Right kidney (tissue), 1 donor: Measurements from ENCODE around the gene TMEM181.
"Not testable (repeated sequence)": the region's sequence is repeated elsewhere in the genome, so short reads cannot be mapped to it uniquely, and the experiment has no call there.

ENCODE experiments used
- DNase-seq: peaks from one replicate; pipeline ENCODE4 v3.0.0-alpha.2; 2016

TMEM181 gene

GRCh38 chr6:158622545-158623190, 62.8 kb downstream of the TMEM181 start:
- DNase-seq, result no peak

GRCh38 chr6:158624684-158625682, 65.1 kb downstream of the TMEM181 start:
- no peak for DNase-seq

GRCh38 chr6:158625881-158626305, 66.0 kb downstream of the TMEM181 start:
- DNase-seq, result no peak

- DNase-seq, result no peak
Measured at GRCh38 chr6:158626360-158627167, 66.7 kb downstream of the TMEM181 start.

- DNase-seq, result no peak
Measured at GRCh38 chr6:158627168-158627939, 67.5 kb downstream of the TMEM181 start.

DNA sequence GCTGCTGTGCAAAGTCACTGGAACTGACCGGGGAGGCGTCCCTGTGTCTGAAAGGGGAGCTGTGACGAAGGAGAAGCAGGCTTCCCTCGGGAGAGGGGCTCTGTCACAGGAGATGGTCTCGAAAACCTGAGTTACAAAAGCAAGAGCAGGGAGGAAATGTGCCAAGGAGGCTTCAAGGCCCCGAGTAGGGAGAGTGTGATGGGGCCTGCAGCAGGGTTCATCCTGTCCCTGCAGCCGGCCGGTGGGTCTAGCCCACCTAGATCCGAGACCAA, 68.0 kb downstream of the TMEM181 start:
- no peak for DNase-seq

DNA sequence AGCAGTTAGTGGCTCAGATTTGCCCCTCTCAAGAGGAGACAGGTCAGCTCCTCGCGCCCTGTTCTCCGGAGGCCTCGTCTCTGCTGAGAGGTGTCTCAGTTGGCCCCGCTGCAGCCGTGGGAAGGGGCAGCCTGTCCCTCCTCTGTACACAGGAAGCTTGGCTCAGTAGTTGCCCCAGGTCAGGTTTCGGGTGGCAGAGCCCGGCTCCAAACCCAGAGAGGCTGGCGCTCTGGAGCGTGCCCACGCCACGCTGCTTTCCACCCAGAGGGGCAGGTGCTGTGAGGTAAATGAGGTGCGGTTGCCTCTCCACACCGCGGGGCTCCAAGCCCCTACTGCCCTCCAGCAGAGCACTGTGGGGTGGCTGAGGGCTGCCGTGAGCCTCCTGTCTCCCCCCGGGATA, 68.7 kb downstream of the TMEM181 start:
- no peak for DNase-seq

DNA sequence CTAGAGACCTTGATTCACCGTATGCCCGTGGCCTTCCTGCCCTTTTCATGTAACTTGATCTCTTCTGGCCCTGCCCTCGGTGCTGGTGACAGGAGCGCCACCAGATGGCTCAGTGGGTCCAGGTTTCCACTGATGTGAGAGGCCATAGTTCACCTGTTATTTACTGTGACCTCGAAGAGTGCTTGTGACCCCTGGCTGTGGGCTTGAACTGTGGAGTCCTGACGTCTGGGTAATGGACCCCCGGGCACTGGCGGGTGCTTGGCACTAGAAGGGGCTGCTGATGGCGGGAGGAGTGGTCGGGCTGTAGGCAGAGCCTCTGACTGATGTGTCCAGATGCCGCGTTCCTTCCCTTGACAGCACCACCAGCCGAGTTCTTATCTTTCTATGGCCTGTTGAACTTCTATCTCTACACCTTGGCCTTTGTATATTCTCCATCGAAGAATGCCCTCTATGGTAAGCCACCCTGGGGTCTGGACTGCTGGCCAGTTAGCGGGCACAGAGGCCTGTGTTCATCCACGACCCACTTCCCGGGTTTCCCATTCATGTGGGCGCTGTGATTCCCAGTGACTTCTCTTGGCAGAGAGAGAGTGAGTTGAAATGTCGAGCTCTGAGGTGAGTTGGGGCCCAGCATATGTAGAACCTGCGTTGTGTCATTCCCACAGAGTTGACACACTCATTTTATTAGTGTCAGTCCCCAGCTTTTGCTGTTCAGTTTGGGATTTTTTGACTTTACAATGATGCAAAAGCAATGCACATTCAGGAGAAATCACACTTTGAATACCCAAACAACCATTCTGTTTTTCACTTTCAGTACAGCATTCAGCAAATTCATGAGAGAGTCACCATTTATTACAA, 69.7 kb downstream of the TMEM181 start:
- DNase-seq, result no peak

- no peak for DNase-seq
Measured at GRCh38 chr6:158630938-158631616, 71.2 kb downstream of the TMEM181 start.

GRCh38 chr6:158631678-158632537, 72.0 kb downstream of the TMEM181 start:
- DNase-seq, result no peak

DNA sequence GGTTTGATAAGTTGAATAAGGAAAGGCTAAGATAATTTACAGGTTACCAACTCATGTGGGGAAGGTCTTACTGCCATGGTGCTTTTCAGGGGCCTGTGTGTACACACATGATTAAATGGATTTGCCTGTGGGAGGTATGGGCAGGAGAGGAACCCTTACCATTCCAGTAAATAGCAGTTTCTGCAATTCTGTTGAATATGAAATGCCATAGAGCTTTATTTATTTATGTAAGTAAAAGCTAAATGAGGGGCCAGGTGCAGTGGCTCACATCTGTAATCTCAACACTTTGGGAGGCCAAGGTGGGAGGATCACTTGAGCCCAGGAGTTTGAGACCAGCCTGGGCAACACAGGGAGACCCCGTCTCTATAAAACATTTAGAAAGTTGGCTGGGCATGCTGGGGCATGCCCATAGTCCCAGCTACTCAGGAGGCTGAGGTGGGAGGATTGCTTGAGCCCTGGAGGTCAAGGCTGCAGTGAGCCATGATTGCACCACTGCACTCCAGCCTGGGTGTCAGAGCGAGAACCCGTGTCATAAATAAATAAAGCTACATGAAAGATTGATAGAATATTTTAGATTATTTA, 72.7 kb downstream of the TMEM181 start:
- DNase-seq, result not testable (repeated sequence)

GRCh38 chr6:158633127-158633526, 73.2 kb downstream of the TMEM181 start:
- no peak for DNase-seq

GRCh38 chr6:158634695-158635426, 75.0 kb downstream of the TMEM181 start:
- DNase-seq, result no peak

DNA sequence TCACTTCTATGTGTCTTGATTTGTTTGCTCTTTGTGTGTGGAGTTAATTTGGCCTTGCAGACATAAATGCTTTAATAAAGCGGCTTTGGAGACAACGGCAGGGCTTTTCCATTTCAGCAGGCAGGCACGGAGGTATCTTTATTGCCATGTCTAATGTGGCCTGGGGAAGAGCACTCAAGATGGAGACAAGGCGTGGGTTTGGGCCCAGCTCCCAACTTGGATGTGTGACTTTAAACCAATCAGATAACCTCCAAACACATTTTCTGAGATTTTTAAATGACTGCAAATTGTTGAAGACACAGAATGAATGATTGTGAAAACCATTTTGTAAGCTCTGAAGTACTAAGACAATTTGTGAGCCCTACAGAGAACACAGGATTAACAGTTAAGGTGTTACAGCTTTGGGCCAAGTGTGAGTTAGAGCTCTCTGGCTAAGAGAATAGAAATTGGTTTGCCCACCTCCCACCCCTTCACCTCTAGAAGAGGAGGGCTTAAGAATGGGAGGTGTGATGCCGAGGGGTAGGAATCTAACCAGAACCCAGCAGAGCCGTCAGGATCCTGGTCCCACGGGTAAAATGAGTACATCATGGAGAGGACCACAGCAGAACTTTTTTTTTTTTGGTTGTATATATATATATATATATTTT, 75.7 kb downstream of the TMEM181 start:
- no peak for DNase-seq

DNA sequence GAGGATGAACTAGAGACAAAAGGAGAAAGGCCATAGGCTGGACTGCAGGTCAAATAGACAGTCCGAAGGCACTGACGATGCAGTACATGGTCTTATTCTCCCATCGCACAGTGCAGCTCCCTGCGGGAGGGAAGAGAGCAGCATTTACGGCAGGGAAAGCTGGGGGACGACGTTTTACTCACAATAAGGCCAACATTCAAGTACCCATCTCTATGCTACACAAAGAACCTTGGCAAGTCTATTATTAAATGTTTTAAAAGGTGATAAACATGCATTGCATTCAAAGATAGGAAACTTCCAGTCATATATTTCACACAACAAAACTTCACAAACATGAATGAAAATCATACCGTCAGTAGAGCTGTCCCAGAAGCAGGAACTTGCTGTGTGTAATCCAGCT, 76.9 kb downstream of the TMEM181 start:
- no peak for DNase-seq

DNA sequence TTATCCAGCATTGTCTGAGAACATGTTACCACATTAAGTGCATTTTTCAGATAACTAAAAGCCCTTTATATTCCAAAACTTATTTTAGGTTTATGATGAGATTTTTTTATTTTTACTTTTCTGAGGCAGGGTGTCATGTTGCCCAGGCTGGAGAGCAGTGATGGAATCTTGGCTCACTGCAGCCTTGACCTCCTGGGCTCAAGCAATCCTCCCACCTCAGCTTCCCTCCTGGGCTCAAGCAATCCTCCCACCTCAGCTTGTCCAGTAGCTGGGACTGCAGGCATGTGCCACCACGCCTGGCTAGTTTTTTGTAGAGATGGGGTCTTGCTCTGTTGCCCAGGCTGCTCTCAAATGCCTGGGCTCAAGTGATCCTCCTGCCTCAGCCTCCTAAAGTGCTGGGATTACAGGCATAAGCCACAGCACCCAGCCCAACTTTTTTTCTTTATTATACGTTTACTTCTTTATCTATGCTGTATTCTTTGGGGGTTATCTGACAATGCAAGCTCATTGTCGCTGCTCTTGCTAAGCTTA, 78.5 kb downstream of the TMEM181 start:
- DNase-seq, result no peak

DNA sequence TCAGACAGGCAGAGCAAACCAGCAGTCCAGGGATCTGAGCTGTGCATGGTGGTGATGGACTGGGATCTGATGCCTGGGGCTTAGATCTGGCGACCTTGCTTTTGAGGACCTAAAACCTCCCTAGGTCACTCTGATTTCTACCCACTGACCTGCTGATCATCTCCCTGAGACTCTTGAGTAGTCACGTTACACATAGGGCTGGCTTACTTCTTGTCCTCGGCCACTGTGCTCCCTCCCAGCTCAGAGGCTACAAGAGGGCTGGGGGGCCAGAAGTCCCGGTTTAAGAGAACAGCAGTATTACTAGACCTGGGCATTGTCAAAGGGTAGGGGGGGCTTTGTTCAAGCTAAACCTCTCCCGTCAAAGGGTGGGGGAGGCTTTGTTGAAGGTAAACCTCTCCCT, 79.2 kb downstream of the TMEM181 start:
- DNase-seq, result no peak

DNA sequence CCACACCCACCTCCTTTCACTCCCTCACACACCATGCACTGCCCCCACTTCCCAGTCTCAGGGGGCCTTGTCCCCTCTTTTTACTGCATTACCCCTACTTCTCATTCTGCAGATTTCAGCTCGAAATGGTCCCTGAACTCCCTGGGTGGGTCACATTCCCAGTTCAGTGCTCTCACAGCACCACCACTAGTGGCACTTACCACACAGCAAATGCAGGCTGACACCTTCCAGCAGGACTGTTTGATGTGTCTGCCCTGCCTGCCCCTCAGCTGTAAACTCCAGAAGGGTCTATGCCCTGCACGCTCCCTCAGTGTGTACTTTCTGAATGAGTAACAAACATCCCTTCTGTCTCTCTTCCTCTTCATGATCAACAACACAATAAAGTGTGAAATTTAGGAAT, 80.6 kb downstream of the TMEM181 start:
- DNase-seq, result no peak
